HEK293 (cell line): ENCODE data around the gene GMDS.

ENCODE experiments used
- CTCF ChIP-seq: fragments of 450-650 bp; formaldehyde crosslinking; IDR thresholded peaks from 2 replicates; pipeline ENCODE4 v1.5.1; 2016; ENCODE audit warnings: missing biosample characterization, missing genetic modification characterization
- KLF16 ChIP-seq: fragments of 450-650 bp; formaldehyde crosslinking; IDR thresholded peaks from 2 replicates; pipeline ENCODE4 v1.5.1; 2017; ENCODE audit warnings: missing biosample characterization, missing genetic modification characterization
- KLF17 ChIP-seq: fragments of 450-650 bp; formaldehyde crosslinking; IDR thresholded peaks from 2 replicates; pipeline ENCODE4 v1.5.1; 2016; ENCODE audit warnings: missing biosample characterization, missing genetic modification characterization
- MEIS1 ChIP-seq: sonication (generic); formaldehyde crosslinking; IDR thresholded peaks from 2 replicates; pipeline ENCODE4 v1.8.1; 2022; ENCODE audit warnings: missing genetic modification reagents, mild to moderate bottlenecking, borderline replicate concordance
- RBAK ChIP-seq: fragments of 450-650 bp; formaldehyde crosslinking; IDR thresholded peaks from 2 replicates; pipeline ENCODE4 v1.5.1; 2016; ENCODE audit warnings: missing biosample characterization, missing genetic modification characterization
- ZNF214 ChIP-seq: fragments of 450-650 bp; formaldehyde crosslinking; IDR thresholded peaks from 2 replicates; pipeline ENCODE4 v1.5.1; 2017; ENCODE audit warnings: missing biosample characterization, mild to moderate bottlenecking, missing genetic modification characterization, borderline replicate concordance
- ZNF274 ChIP-seq, 2 experiments: fragments of 200-500 bp in 1 of 2; fragments of 450-650 bp in 1 of 2; sonication (Bioruptor generic) in 1 of 2; formaldehyde crosslinking in 1 of 2; IDR thresholded peaks; 2 replicates each; pipeline versions ENCODE4 v1.5.1 to v1.6.1; 2014 to 2016; ENCODE audit warnings: borderline replicate concordance in 1 of 2, inconsistent platforms in 1 of 2, low read length in 1 of 2, missing biosample characterization in 1 of 2, missing genetic modification characterization in 1 of 2
- ZNF488 ChIP-seq: fragments of 450-650 bp; formaldehyde crosslinking; IDR thresholded peaks from 2 replicates; pipeline ENCODE4 v1.5.1; 2016; ENCODE audit warnings: missing biosample characterization, missing genetic modification characterization
- ZNF639 ChIP-seq: fragments of 450-650 bp; formaldehyde crosslinking; IDR thresholded peaks from 2 replicates; pipeline ENCODE4 v1.5.1; 2016; ENCODE audit warnings: missing biosample characterization, missing genetic modification characterization
- ZNF792 ChIP-seq: fragments of 450-650 bp; formaldehyde crosslinking; IDR thresholded peaks from 2 replicates; pipeline ENCODE4 v1.5.1; 2016; ENCODE audit warnings: missing biosample characterization, missing genetic modification characterization

GRCh38 chr6:1970151-1970561 is 275.2 kb downstream of the GMDS start:
- TF ChIP-seq CTCF (tag by site-specific recombination) (no peak), MEIS1 (CRISPR knock-in tag) (no peak), ZNF639 (no peak), ZNF488 (no peak), ZNF274 (IDR thresholded peaks at IDR 0.05; ENCODE audit: low read length) (no peak), ZNF274 (tag by site-specific recombination; IDR thresholded peaks at IDR 0.05; ENCODE audit: borderline replicate concordance) (no peak), ZNF214 (tag by site-specific recombination) (no peak), RBAK (tag by site-specific recombination) (no peak), ZNF792 (no peak), KLF17 (tag by site-specific recombination) (no peak), KLF16 (tag by site-specific recombination) (no peak)
